Mammary epithelial cell (primary cell): ENCODE data around the gene HIBADH.

Experiments used
- CTCF ChIP-seq, 2 donors: IDR thresholded peaks in 1 of 2; conservative IDR thresholded peaks in 1 of 2; 2 replicates each; pipeline ENCODE4 v1.5.1; 2011 to 2012; ENCODE audit warnings: inconsistent platforms in 2 of 2, low read length in 2 of 2, mild to moderate bottlenecking in 2 of 2, control low read depth in 1 of 2, low read depth in 1 of 2; ENCODE audit not compliant: insufficient read depth in 1 of 2; ENCODE audit errors: extremely low read depth in 1 of 2
- EZH2 ChIP-seq: IDR thresholded peaks from 2 replicates; pipeline ENCODE4 v1.6.1; 2012; ENCODE audit warnings: low read length, inconsistent platforms, borderline replicate concordance

DNA sequence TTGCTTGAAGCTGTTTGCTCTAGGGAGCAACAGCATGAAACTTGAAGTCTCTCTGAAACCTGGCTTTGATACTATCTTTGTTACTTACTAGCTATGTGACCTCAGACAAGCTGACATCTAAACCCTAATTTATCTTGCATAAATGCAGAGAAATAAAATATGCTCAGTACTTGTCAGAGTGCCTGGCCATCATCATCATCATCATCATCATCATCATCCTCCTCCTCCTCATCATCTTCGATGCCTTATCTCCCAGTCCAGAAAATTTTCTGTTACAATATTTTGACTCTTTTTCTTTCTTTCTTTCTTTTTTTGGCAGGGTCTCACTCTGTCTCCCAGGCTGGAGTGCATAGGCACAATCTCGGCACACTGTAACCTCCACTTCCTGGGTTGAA is 42.5 kb upstream of the HIBADH start:
- TF ChIP-seq EZH2: no peak
- no peak for TF ChIP-seq CTCF (conservative IDR thresholded peaks at IDR 0.05 in 1 of 2, IDR thresholded peaks at IDR 0.05 in 1 of 2; ENCODE audit: extremely low read depth in 1 of 2, insufficient read depth in 1 of 2, low read depth in 1 of 2, low read length in 2 of 2)
